IMR-90 (cell line): ENCODE results near the gene LRIT1. TPM values are rescaled to one million over a fixed set of nuclear protein-coding genes. Genes with fewer than 3 reads are reported as not detected.
A peak's percentile ranks its signal among the peaks of the same experiment; 100 is the strongest.

Experiments used
- ATAC-seq: fragments of 200-7000 bp; cut with Tn5 transposase; 2 replicates; pipeline ENCODE4 v1.9.1; 2020; ENCODE audit warnings: low read depth, mild to moderate bottlenecking, moderate library complexity
- BruUV-seq: library from RNA; stranded (reverse); fragments of 400-500 nt; replicated peaks from 2 replicates; lab custom pipeline; 2021; lab: Mats Ljungman, UMichigan
- CTCF ChIA-PET: fragments of 300-600 bp; formaldehyde crosslinking; extraction: SDS; loops from one replicate; lab custom pipeline; 2021; ENCODE audit warnings: antibody characterized with exemption; lab: Yijun Ruan, JAX
- POLR2A ChIA-PET: fragments of 300-600 bp; sonication (Branson Sonifier 250); formaldehyde crosslinking; loops from one replicate; lab custom pipeline; 2022; ENCODE audit warnings: antibody characterized with exemption; ENCODE audit not compliant: unreplicated experiment; lab: Charles Lee
- DNase-seq: peaks from one replicate; pipeline ENCODE4 v3.0.0; 2013
- H2AFZ ChIP-seq: replicated peaks from 2 replicates; pipeline ENCODE3; 2013; ENCODE audit warnings: low read length, mild to moderate bottlenecking; ENCODE audit not compliant: poor library complexity
- H2AK5ac ChIP-seq: 2 replicates; pipeline ENCODE4 v1.6.1; 2013; ENCODE audit warnings: low read depth, low read length, inconsistent platforms
- H2AK9ac ChIP-seq: replicated peaks from 2 replicates; pipeline ENCODE3; 2013; ENCODE audit warnings: mild to moderate bottlenecking, low read depth, low read length, moderate library complexity; ENCODE audit not compliant: poor library complexity
- H2BK120ac ChIP-seq: 2 replicates; pipeline ENCODE4 v1.6.1; 2013; ENCODE audit warnings: low read depth, low read length, inconsistent platforms
- H2BK15ac ChIP-seq: 3 replicates; pipeline ENCODE4 v1.6.1; 2013; ENCODE audit warnings: low read depth, low read length, inconsistent platforms
- H2BK20ac ChIP-seq: 2 replicates; pipeline ENCODE4 v1.6.1; 2013; ENCODE audit warnings: low read depth, mild to moderate bottlenecking, inconsistent platforms, low read length, moderate library complexity
- H2BK5ac ChIP-seq: 2 replicates; pipeline ENCODE4 v1.6.1; 2013; ENCODE audit warnings: mild to moderate bottlenecking, low read depth, low read length, inconsistent platforms; ENCODE audit not compliant: poor library complexity, severe bottlenecking
- H3K14ac ChIP-seq: replicated peaks from 2 replicates; pipeline ENCODE4 v1.6.1; 2013; ENCODE audit warnings: low read depth, low read length, inconsistent platforms
- H3K18ac ChIP-seq: 2 replicates; pipeline ENCODE4 v1.6.1; 2013; ENCODE audit warnings: low read depth, low read length, control low read depth
- H3K23ac ChIP-seq: 2 replicates; pipeline ENCODE4 v1.6.1; 2013; ENCODE audit warnings: low read depth, low read length, inconsistent platforms
- H3K27ac ChIP-seq: 2 replicates; pipeline ENCODE4 v1.5.1; 2013; ENCODE audit warnings: mild to moderate bottlenecking, control low read depth, low read length; ENCODE audit not compliant: insufficient read depth
- H3K27me3 ChIP-seq: 2 replicates; pipeline ENCODE4 v1.6.1; 2013; ENCODE audit warnings: low read length; ENCODE audit not compliant: control insufficient read depth, insufficient read depth
- H3K36me3 ChIP-seq: 2 replicates; pipeline ENCODE4 v1.6.1; 2013; ENCODE audit warnings: low read length, mixed read lengths; ENCODE audit not compliant: control insufficient read depth, insufficient read depth
- H3K4ac ChIP-seq: 2 replicates; pipeline ENCODE4 v1.6.1; 2013; ENCODE audit warnings: low read depth, low read length, inconsistent platforms
- H3K4me1 ChIP-seq: 2 replicates; pipeline ENCODE4 v1.6.1; 2013; ENCODE audit warnings: low read length, mixed read lengths; ENCODE audit not compliant: control insufficient read depth, insufficient read depth
- H3K4me2 ChIP-seq: 2 replicates; pipeline ENCODE4 v1.6.1; 2013; ENCODE audit warnings: low read depth, mild to moderate bottlenecking, control low read depth, low read length, moderate library complexity
- H3K4me3 ChIP-seq: 2 replicates; pipeline ENCODE4 v1.5.1; 2013; ENCODE audit warnings: low read depth, mild to moderate bottlenecking, control low read depth, low read length, moderate library complexity; ENCODE audit not compliant: insufficient read depth
- H3K56ac ChIP-seq: 2 replicates; pipeline ENCODE4 v1.6.1; 2013; ENCODE audit warnings: low read length, inconsistent platforms; ENCODE audit not compliant: insufficient read depth; ENCODE audit errors: extremely low read depth
- H3K79me1 ChIP-seq, 2 experiments: 2 replicates each; pipeline ENCODE4 v1.6.1; 2013; ENCODE audit warnings: low read length in 2 of 2, inconsistent platforms in 1 of 2, low read depth in 1 of 2
- H3K9ac ChIP-seq: 2 replicates; pipeline ENCODE4 v1.6.1; 2013; ENCODE audit warnings: low read depth, low read length, control low read depth
- H3K9me1 ChIP-seq: 2 replicates; pipeline ENCODE4 v1.6.1; 2013; ENCODE audit warnings: low read length, inconsistent platforms; ENCODE audit not compliant: insufficient read depth
- H3K9me3 ChIP-seq: 2 replicates; pipeline ENCODE4 v1.6.1; 2013; ENCODE audit warnings: low read length; ENCODE audit not compliant: control insufficient read depth, insufficient read depth
- H4K20me1 ChIP-seq: 2 replicates; pipeline ENCODE4 v1.6.1; 2013; ENCODE audit warnings: low read length, inconsistent platforms; ENCODE audit not compliant: insufficient read depth
- H4K5ac ChIP-seq: 2 replicates; pipeline ENCODE4 v1.6.1; 2013; ENCODE audit warnings: mild to moderate bottlenecking, low read depth, low read length, control low read depth
- H4K8ac ChIP-seq, 2 experiments: 2 replicates each; pipeline ENCODE4 v1.6.1; 2013; ENCODE audit warnings: low read depth in 2 of 2, low read length in 2 of 2, control low read depth in 1 of 2, inconsistent platforms in 1 of 2
- H4K91ac ChIP-seq: 2 replicates; pipeline ENCODE4 v1.6.1; 2013; ENCODE audit warnings: low read depth, low read length, inconsistent platforms; ENCODE audit not compliant: insufficient read depth
- CEBPB ChIP-seq: IDR thresholded peaks from 2 replicates; pipeline ENCODE4 v1.6.1; 2012; ENCODE audit warnings: low read depth, low read length, improper control_type of control experiment
- RCOR1 ChIP-seq: IDR thresholded peaks from 2 replicates; pipeline ENCODE4 v1.6.1; 2012; ENCODE audit warnings: mild to moderate bottlenecking, low read length, improper control_type of control experiment; ENCODE audit not compliant: insufficient replicate concordance
- WGBS, 2 experiments: methylation state at CpG; one replicate each; pipeline versions ENCODE4 v1.1.5 to v1.1.7; 2013; ENCODE audit warnings: missing lambda C conversion rate in 2 of 2; ENCODE audit not compliant: insufficient read length in 1 of 2; ENCODE audit errors: extremely low coverage in 2 of 2; 5-methylcytosine and 5-hydroxymethylcytosine counted together
- dilution Hi-C: fragments of 300-500 bp; cut with HindIII; formaldehyde crosslinking; loops from one replicate; pipeline ENCODE4 v1.14.3; 2018; ENCODE audit warnings: low sequenced_read_pairs; ENCODE audit not compliant: unreplicated experiment
- in situ Hi-C: fragments of 300-500 bp; cut with MboI; formaldehyde crosslinking; loops from 3 replicates; pipeline ENCODE4 v1.14.3; 2019; ENCODE audit warnings: low sequenced_read_pairs, inconsistent platforms, mixed read lengths
- intact Hi-C: fragments of 100-400 bp; cut with micrococcal nuclease; formaldehyde crosslinking; loops from 2 replicates; pipeline ENCODE4 v1.10.0; 2022
- polyA plus RNA-seq, 3 experiments: library from polyadenylated mRNA; depleted of rRNA; stranded (reverse); fragments of >200 nt; gene quantifications; 2 replicates each; pipeline ENCODE4 v1.2.3, GENCODE V29; 2012; ENCODE audit warnings: low replicate concordance in 1 of 3
- total RNA-seq: library from RNA; depleted of rRNA; stranded (reverse); fragments of >200 nt; gene quantifications from 2 replicates; pipeline ENCODE4 v1.2.3, GENCODE V29; 2012

Gene LRIT1
- total and polyA plus RNA-seq, 2 of the 4 experiments (the other 2 are of a cell fraction): not detected

GRCh38 chr10:84254552-84255478, 13.5 kb upstream of the LRIT1 start (continued):
- TF ChIP-seq CEBPB: no peak

GRCh38 chr10:84248794-84249193, 7.4 kb upstream of the LRIT1 start:
- dilution Hi-C loops: no loop called here
- Histone ChIP-seq H3K36me3 (no peaks in the 10 kb centered on the region), H3K9ac (no peak overlapping the region), H2AFZ (peak overlapping the region; percentile 38), H3K9me3 (peaks cover 4% of the 10 kb centered on the region; the same call in 1 of the 2 replicates), H2AK9ac (no peak overlapping the region), H3K23ac (no peak overlapping the region), H4K20me1 (no peaks in the 10 kb centered on the region), H3K4me2 (no peak overlapping the region), H3K4me1 (no peaks in the 10 kb centered on the region), H3K79me1 (no peaks in the 10 kb centered on the region), H3K14ac (no peak overlapping the region), H3K9me1 (no peaks in the 10 kb centered on the region), H2BK20ac (no peak overlapping the region), H3K4me3 (no peak overlapping the region), H3K27me3 (peaks cover 41% of the 10 kb centered on the region), H3K27ac (no peak overlapping the region), H4K91ac (no peak overlapping the region), H3K18ac (no peak overlapping the region), H3K4ac (no peak overlapping the region), H2BK120ac (no peak overlapping the region), H4K5ac (no peak overlapping the region), H3K56ac (no peak overlapping the region), H4K8ac (no peak overlapping the region), H2AK5ac (no peak overlapping the region), H2BK15ac (no peak overlapping the region), H2BK5ac (no peak overlapping the region)
- BruUV-seq: no TSS peak
- TF ChIP-seq RCOR1: no peak
- ATAC-seq (no peak), DNase-seq (no peak)
- intact Hi-C loops: no loop called here
- ChIA-PET POLR2A (no interaction called here), CTCF (no interaction called here)
- in situ Hi-C loops: no loop called here
- WGBS, 2 experiments: no CpG with 5 or more reads among the region's 12 CpGs
